DOHH2 (cell line): Measurements from ENCODE around the gene C16orf92.

Experiments
- H3F3A ChIP-seq: fragments of 200-600 bp; sonication (generic), shearing (Covaris generic); 2 replicates; pipeline ENCODE4 v1.6.0; 2016; ENCODE audit warnings: antibody characterized with exemption, mild to moderate bottlenecking; ENCODE audit not compliant: control insufficient read depth, insufficient read depth
- H3K27ac ChIP-seq: fragments of 200-600 bp; sonication (generic); 2 replicates; pipeline ENCODE4 v1.5.1; 2014; ENCODE audit warnings: low read depth, mild to moderate bottlenecking, low read length, moderate library complexity
- H3K27me3 ChIP-seq: fragments of 200-600 bp; sonication (generic); 2 replicates; pipeline ENCODE4 v1.6.1; 2014; ENCODE audit warnings: mild to moderate bottlenecking, low read length, mixed read lengths; ENCODE audit not compliant: control insufficient read depth
- H3K36me3 ChIP-seq: fragments of 200-600 bp; sonication (generic); 2 replicates; pipeline ENCODE4 v1.6.1; 2014; ENCODE audit warnings: mild to moderate bottlenecking, low read length, moderate library complexity, mixed read lengths; ENCODE audit not compliant: control insufficient read depth
- H3K4me1 ChIP-seq: fragments of 200-600 bp; sonication (generic); 2 replicates; pipeline ENCODE4 v1.6.1; 2014; ENCODE audit warnings: mild to moderate bottlenecking, low read length, mixed read lengths; ENCODE audit not compliant: control insufficient read depth
- H3K4me2 ChIP-seq: fragments of 200-600 bp; sonication (generic); 2 replicates; pipeline ENCODE4 v1.6.0; 2014; ENCODE audit warnings: mild to moderate bottlenecking, low read length, moderate library complexity
- H3K4me3 ChIP-seq: fragments of 200-600 bp; sonication (generic); 2 replicates; pipeline ENCODE4 v1.5.1; 2014; ENCODE audit warnings: mild to moderate bottlenecking, low read length, mixed read lengths
- H3K79me2 ChIP-seq: fragments of 200-600 bp; sonication (generic); 2 replicates; pipeline ENCODE4 v1.6.1; 2014; ENCODE audit warnings: mild to moderate bottlenecking, low read length, mixed read lengths; ENCODE audit not compliant: control insufficient read depth
- H3K9me2 ChIP-seq: fragments of 200-600 bp; sonication (generic); replicated peaks from 2 replicates; pipeline ENCODE4 v1.6.1; 2014; ENCODE audit warnings: mild to moderate bottlenecking, low read length, mixed read lengths; ENCODE audit not compliant: control insufficient read depth
- H3K9me3 ChIP-seq: fragments of 200-600 bp; sonication (generic); 2 replicates; pipeline ENCODE4 v1.6.1; 2014; ENCODE audit warnings: antibody characterized with exemption, low read length, mixed read lengths; ENCODE audit not compliant: control insufficient read depth, insufficient read depth
- H4K20me1 ChIP-seq: fragments of 200-600 bp; sonication (generic); 2 replicates; pipeline ENCODE4 v1.6.0; 2014; ENCODE audit warnings: low read depth, mild to moderate bottlenecking, antibody characterized with exemption, low read length, moderate library complexity; ENCODE audit not compliant: control insufficient read depth, insufficient read depth
- EZH2phosphoT487 ChIP-seq: fragments of 200-600 bp; sonication (generic); IDR thresholded peaks from 2 replicates; pipeline ENCODE4 v1.6.1; 2017; ENCODE audit warnings: borderline replicate concordance, mild to moderate bottlenecking, antibody characterized with exemption, low read length, moderate library complexity, mixed read lengths
- TF ChIP-seq, protein P1 (sequence below): fragments of 200-600 bp; sonication (generic); IDR thresholded peaks from one replicate; pipeline ENCODE4 v1.5.1; 2014; ENCODE audit warnings: antibody characterized with exemption, mild to moderate bottlenecking, low read depth, low read length; ENCODE audit not compliant: poor library complexity, severe bottlenecking

The C16orf92 gene

DNA sequence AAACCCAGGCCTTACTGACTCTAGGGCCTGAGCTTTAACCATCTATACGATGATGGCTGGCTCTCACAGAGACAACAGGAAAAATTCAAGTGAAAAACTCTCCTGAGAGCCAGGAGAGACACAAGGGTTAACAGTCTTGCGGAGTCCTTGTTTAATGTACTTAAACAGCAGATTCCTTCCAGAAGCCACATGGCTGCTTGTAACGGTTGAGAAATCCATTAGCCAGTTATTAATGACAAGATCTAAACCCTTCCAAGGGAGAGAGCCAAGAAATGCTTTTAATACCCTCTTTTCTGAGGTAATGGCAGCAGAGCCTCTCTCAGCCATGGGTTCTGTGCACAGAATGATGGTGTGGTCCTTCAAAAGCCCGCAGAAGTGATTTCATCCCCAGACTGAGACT, 37.3 kb downstream of the C16orf92 start:
- peaks cover 17% of the 10 kb centered on the region for H3K36me3 ChIP-seq
- peaks cover 18% of the 10 kb centered on the region for H3K79me2 ChIP-seq
- H3K4me2 ChIP-seq, result no peak overlapping the region
- H3K9me2 ChIP-seq, result no peaks in the 10 kb centered on the region
- H4K20me1 ChIP-seq, result no peaks in the 10 kb centered on the region
- H3F3A ChIP-seq, result peaks cover 5% of the 10 kb centered on the region
- H3K4me1 ChIP-seq, result peaks cover 11% of the 10 kb centered on the region
- no peak for TF ChIP-seq EZH2phosphoT487
- TF ChIP-seq, protein P1, sequence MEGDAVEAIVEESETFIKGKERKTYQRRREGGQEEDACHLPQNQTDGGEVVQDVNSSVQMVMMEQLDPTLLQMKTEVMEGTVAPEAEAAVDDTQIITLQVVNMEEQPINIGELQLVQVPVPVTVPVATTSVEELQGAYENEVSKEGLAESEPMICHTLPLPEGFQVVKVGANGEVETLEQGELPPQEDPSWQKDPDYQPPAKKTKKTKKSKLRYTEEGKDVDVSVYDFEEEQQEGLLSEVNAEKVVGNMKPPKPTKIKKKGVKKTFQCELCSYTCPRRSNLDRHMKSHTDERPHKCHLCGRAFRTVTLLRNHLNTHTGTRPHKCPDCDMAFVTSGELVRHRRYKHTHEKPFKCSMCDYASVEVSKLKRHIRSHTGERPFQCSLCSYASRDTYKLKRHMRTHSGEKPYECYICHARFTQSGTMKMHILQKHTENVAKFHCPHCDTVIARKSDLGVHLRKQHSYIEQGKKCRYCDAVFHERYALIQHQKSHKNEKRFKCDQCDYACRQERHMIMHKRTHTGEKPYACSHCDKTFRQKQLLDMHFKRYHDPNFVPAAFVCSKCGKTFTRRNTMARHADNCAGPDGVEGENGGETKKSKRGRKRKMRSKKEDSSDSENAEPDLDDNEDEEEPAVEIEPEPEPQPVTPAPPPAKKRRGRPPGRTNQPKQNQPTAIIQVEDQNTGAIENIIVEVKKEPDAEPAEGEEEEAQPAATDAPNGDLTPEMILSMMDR, result no peak
- no peaks in the 10 kb centered on the region for H3K27me3 ChIP-seq
- H3K4me3 ChIP-seq, result no peak overlapping the region
- no peaks in the 10 kb centered on the region for H3K9me3 ChIP-seq
- no peak overlapping the region for H3K27ac ChIP-seq

DNA sequence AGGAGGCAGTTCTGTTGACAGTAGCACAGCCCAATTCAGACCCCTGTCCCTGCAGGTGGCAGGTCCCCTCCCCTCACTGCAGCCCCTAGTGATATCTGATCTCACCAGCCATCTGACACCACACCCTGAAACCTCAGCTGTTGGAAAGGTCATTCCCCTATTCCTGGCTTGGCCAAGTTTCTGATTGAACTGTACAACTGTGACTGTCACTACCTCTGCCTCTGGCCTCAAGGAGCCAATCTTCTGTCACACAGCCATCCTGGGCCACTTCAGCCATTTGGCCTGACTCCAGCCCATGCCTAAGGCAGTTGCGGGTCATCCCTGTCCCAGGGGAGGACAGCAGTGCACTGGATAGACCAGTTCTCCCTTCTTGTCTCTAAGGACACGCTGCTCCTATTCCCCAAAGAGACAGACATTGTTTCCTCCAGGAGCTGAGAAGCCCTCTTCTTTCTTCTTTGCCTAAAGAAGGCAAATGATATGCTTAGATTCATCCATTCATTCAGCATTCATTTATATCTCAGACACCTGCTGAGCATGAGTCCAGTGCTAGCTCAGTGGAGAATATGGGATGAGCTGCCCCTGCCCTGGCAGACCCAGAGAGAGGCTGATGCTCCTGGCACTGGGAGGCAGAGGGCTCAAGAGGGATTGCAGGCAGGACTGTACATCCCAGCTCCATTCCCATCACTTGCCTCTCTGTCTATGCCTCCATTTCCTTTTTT, 38.0 kb downstream of the C16orf92 start:
- TF ChIP-seq, protein P1, result no peak
- TF ChIP-seq EZH2phosphoT487, result no peak
- no peaks in the 10 kb centered on the region for H4K20me1 ChIP-seq
- H3K9me2 ChIP-seq, result no peaks in the 10 kb centered on the region
- peaks cover 18% of the 10 kb centered on the region for H3K36me3 ChIP-seq
- peaks cover 10% of the 10 kb centered on the region for H3K4me1 ChIP-seq
- H3K27ac ChIP-seq, result no peak overlapping the region
- no peaks in the 10 kb centered on the region for H3K27me3 ChIP-seq
- H3F3A ChIP-seq, result peaks cover 5% of the 10 kb centered on the region
- H3K4me2 ChIP-seq, result no peak overlapping the region
- no peak overlapping the region for H3K4me3 ChIP-seq
- no peaks in the 10 kb centered on the region for H3K9me3 ChIP-seq
- H3K79me2 ChIP-seq, result peaks cover 22% of the 10 kb centered on the region

DNA sequence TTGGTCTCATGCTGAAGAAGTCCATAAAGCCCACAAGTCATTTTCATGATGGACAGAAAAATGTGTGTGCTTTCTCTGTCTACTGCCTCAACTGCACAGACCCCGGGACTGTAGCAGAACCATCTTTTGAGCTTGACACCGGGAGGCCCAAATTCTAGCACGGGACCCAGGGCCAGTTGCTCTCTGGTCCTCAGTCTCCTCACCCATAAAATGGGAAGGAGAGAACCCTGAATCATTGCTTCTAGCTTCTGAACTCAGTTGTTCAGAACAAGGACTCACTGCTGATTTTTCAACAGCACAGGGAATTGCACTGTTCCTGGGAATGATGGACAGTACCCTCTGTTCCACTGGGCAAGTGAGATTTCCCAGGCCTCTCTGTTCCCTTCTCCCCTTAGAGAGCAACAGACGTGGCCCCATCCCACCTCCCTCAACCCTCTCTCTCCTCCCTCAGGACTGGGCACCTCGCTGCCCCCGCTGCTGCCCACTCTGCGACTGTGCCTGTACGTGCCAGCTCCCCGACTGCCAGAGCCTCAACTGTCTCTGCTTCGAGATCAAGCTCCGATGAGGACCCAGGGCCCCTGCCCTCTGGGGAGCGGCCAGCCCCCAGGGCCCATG, 40.4 kb downstream of the C16orf92 start:
- Histone ChIP-seq H3K79me2 (peaks cover 44% of the 10 kb centered on the region), H3K4me1 (peaks cover 24% of the 10 kb centered on the region), H3K4me3 (peak overlapping the region; percentile 96), H3K9me3 (no peaks in the 10 kb centered on the region), H3K4me2 (peak overlapping the region; percentile 77), H3K36me3 (peaks cover 41% of the 10 kb centered on the region), H3F3A (peaks cover 23% of the 10 kb centered on the region), H4K20me1 (peaks cover 17% of the 10 kb centered on the region), H3K9me2 (no peaks in the 10 kb centered on the region), H3K27ac (peak overlapping the region; percentile 89), H3K27me3 (no peaks in the 10 kb centered on the region)
- TF ChIP-seq, protein P1, result no peak
- no peak for TF ChIP-seq EZH2phosphoT487
